NCI-H226 (cell line): ENCODE data around the gene KCNJ4.

Experiments used
- DNase-seq: peaks from one replicate; pipeline ENCODE4 v3.0.0-alpha.2; 2015

The KCNJ4 gene

DNA sequence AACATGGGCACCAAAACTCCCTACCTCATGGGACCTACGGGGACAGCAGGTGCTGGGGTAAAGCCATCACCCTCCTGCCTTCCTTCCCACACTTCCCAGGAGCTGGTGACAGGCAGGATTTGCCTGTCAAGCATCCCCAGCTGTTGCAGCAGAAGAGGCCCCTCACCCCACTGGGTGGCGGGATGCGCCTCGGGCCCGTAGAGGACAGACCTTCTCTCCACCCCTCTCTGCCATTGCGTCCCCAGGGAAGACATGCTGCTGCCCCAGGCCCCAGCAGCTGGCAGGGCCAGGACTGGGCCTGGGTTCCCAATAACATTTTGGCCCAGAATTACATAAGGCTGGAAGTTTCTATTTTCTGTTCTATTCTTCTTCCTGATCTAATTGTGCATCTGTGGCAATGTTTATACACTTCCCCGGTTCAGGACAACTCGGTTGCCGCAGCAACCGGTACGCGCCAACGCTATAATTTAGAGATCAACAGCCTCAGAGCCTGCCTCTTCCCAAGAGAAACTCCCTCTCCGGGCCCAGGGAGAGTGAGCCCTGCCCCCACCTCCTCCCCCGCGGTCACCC is 25.4 kb downstream of the KCNJ4 start:
- no peak for DNase-seq

DNA sequence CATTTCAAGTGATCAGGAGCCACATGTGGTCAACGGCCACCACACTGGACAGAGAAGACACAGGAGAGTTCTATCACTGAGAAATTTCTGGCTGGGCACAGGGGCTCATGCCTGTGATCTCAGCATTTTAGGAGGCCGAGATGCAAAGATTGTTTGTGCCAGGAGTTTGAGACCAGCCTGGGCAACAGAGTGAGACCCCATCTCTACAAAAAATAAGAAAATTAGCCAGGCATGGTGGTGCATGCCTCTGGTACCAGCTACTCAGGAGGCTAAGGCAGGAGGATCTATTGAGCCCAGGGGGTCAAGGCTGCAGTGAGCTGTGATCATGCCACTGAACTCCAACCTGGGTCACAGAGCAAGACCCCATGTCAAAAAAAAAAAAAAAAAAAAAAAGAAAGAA is 26.3 kb downstream of the KCNJ4 start:
- no peak for DNase-seq

DNA sequence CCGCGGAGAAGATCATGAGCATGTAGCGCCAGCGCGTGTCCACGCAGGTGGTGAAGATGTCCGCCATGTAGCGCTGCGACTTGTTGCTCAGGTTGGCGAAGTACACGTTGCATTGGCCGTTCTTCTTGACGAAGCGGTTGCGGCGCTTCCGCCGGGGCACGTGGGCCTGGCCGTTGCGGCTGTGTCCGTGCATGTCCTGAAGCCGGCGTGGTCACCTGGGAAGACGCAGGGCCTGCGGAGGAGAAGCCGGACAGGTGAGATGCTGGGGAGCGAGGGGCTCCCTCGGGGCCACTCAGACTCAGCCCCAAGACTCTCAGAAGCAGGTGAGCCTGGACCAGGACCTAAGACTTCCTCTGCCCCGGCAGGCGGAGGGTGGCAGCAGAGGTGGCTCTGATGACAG is 27.1 kb downstream of the KCNJ4 start:
- no peak for DNase-seq

DNA sequence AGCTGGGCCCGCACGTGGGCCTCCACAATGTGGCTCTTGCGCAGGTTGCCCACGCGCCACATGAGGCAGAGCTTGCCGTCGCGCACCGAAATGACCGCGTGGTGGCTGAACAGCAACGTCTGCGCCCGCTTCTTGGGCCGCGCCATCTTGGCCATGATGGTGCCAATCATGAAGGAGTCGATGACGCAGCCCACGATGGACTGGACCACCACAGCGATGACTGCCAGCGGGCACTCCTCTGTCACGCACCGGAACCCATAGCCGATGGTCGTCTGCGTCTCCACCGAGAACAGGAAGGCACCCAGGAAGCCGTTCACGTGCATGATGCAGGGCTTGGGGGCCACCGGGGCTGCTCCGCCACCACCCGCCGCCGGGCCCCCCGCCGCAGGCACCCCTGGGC is 27.5 kb downstream of the KCNJ4 start:
- DNase-seq, result no peak

DNA sequence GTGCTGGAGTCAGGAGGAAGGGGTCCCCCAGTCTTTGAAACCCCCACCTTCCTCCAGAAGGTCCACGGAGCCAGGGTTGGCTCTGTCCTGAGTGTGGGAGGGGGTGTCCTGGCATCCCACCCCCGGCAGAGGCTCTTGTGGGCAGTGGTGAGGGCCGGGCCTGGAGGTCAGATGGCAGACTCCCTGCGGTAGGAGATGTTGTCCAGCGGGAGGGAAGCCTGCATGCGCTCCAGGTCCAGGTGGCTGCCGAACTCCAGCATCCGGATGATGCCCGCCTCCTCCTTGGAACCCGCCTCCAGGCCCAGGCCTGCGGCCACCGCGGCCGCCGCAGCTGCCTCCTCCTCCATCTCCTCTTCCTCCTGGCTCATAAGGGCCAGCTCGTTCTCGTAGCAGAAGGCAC is 28.4 kb downstream of the KCNJ4 start:
- no peak for DNase-seq

DNA sequence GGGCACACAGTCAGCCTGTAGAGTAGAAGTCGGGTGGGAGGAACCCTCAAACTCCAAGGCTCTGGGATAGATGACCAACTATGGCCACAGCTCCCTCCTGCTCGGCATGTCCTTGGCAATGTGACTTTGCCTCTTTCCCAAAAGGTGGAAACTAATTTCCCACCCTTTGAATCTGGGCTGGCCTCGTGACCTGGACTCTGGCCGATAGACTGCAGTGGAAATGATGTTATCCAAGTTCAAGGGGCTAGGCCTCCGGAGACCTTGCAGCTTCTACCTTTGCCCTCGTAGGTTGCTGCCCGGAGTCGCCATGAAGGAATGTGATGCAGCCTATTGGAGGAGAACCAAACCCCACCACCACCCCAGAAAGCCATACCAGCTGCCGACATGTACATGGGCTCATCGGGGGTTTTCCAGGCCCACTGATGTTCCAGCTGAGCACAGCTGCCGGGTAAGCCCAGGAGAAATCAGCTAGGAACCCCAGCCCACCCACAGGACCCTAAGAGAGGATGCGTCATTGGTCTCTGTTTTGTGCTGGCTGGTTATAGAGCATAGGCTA is 30.4 kb downstream of the KCNJ4 start:
- no peak for DNase-seq

DNA sequence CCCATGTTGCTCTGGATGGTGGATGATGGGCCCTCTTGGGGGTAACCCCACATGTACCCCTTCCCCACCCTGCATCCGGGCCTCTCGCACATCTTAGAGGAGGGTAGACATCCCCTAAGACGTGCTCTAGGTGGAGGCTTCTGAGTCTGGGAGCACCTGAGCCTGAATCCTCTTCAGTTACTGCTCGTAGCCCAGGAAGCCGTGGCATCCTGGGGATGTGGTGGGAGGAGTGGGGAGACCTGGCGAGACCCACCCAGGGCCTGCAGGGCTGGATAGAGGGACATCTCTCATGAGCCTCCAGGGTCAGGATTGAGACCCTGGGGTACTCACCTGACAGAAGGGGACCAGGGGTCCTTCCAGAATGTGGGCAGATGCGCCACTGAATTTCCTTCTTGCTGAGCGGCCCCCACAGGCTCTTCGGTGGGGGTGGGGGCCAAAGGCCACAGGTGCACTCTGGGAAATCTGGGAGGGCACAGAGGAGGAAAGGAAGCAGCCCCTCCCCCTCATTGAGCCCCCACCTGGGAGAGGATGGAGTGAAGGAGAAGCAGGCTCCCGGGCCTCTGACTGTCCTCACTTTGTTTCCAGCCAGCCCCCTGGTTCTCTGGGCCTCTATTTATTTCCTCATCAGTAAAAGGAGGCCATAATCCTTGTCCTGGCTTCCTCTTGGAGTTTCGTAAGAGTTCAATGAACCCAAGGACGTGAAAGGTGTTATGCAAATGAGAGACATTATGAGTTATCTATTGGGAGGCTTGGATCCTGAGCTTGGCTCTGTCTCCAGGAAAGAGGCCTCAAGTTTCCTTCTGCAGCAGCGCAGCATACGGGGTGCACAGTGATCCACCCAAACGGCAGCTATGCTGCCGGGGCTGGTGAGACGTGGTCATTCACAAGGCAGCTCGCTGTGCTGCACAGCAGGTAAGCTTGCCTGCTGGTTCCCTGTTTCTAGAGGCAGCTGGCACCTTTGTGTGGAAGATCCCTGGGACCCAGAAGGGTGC is 31.2 kb downstream of the KCNJ4 start:
- DNase-seq, result no peak

DNA sequence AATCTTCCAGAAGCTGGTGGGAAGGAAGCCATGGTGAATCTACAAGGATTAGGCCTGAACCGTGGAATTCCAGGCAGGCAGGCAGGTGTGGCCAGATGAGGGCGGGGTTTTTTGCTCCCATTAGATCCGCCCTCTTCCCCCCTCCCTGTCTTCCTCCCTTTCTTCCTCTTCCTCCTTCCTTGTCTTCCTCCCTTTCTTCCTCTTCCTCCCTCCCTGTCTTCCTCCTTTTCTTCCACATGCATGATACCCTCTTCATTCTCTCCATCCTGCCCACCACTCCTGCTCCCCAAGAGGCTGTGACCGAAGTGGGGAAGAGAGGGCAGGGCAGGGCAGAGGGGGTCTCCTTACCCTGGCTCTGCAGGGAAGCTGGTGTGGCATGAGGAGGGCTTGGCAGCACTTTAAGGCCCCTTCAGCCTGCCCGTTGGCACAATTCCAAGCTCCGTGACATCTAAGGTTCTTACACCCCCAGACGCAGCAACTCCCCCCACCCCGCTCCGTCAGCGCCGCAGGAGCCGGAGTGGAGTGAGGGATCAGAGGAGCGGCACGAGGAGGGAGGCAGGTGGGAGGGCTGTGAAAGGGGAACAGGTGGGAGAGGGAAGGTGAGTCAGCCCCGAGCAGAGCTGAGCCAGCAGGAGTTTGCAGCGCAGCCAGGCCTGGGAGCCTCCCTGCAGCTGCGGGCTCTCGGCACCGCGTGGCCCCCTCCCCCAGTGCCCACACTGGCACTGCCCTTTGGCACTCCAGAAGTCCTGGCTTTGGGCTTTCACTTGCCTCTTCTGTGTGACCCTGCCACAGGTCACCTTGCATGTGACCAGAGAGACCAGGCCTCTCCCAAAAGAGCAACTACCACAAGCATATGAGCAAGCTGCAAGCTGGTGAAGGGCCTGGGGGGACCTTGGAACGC is 32.1 kb downstream of the KCNJ4 start:
- DNase-seq, result peak; percentile 1

DNA sequence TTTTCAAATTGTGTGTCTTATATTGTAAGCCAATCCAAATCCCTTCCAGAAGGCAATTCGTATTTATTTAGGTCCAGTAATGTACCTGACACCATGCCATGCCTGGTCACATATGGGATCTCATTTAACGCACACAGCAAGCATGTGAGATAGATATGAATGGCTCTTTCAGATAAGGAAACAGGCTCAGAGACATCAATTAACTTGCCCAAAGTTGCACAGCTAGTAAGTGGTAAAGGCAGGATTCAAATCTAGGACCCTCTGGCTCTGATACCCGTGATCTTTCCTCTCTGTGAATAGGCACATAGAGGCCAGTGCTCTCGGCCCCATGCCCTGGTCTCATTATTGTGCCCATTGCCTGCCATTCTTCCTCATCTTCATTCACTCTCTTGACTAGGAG is 34.3 kb downstream of the KCNJ4 start:
- DNase-seq, result no peak

DNA sequence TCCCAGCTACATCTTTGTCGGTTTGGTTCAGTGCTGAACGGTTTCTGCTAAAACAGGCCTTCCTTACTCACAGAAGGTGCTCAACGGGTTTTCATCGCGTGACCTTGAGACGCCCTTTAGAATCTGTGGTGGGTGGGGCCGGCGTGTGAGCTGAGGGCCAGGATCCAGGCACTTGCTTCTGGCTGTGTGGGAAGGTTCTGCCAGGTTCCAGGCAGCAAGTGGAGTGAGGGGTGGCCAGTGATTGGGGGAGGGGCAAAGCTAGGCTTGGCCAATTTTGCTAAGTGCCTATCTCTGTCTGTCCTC is 35.2 kb downstream of the KCNJ4 start:
- no peak for DNase-seq

DNA sequence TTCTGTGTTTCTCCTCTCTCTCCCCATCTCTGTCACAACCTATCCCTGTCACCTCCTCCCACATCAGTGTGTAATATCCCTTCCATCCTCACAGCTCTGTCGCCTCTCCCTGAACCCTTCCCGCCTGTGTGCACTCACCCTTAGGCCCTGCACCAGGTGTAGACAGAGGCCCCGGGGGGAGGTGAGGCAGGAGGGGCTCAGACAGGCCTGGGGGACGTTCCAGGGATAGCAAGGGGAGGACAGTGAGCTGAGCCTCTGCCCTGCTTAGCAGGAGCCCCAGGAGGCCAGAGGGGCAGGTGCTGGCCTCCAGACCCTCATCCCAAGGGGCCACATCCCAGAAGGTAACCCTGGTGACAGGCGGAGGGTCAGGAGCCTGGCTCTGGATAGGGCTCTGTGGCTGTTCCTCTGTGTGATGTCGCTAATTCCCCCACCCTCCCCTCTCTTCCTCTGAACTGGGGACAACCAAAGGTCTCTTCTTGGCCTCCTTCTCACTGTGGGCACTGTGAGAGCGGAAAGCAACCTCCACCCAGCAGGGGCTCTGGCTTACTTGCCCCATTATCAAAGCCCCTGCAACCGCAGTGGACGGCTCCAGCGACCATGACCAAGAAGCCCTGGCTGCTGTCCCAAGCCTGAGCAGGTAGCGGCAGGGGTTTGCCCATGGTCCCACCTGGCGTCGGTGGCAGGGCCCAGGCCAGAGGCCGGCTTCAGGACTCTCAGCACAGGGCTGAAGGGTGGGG is 35.7 kb downstream of the KCNJ4 start:
- no peak for DNase-seq

DNA sequence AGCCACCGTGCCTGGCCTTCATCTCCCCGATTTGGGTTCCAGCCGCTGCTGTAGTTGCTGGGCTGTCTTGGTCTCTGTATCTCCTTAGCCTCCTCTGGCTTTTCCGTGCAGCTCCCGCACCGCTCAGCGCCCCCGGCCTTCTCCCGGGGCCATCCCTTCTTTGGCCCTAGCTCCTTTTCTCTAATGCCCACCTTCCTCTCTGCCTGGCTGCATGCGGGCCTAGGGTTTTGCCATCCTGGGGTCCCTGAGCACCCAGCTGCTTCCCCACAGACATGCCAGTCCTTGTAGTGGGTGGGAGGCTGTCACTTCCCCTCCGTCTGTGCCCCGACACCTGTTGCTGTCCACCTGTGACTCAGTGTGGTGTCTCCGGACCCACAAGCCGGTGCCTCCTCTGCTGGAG is 36.4 kb downstream of the KCNJ4 start:
- DNase-seq, result no peak

DNA sequence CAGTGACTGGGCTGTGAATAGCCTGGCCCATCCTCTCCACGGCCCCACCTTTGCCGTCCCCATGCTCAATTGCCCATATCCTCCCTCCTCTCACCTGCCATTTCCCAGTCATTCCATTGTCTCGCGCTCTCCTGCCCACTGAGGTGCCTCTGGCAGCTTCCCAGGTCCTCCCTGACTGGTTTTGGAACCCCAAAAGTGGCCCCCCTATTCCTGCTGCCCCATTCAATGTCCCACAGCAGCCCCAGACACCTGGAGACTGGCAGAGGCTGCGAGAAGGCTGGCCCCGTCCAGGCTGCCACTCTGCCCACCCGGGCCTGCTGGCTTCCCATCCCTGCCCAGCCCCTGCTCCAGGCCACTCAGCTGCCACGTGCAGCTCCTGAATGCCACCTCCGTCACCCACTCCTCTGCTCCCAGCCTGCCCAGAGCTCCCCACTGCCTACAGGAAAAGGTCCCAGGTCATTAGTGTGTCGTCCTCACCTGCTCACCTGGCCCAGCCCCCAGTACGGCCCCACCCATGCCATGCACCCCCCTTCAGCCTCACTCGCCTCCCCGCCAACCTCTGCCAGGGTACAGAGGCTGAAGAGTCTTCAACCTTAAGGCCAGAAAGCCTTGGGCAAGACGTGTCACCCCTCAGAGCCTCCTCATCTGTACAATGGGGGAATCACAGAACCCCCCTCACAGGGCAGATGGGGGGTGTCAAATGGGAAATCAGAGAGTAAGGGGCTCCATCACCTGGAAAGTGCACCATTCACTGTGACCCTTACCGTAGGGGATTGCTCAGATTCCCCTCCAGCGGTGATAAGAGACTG is 37.5 kb downstream of the KCNJ4 start:
- DNase-seq, result no peak

DNA sequence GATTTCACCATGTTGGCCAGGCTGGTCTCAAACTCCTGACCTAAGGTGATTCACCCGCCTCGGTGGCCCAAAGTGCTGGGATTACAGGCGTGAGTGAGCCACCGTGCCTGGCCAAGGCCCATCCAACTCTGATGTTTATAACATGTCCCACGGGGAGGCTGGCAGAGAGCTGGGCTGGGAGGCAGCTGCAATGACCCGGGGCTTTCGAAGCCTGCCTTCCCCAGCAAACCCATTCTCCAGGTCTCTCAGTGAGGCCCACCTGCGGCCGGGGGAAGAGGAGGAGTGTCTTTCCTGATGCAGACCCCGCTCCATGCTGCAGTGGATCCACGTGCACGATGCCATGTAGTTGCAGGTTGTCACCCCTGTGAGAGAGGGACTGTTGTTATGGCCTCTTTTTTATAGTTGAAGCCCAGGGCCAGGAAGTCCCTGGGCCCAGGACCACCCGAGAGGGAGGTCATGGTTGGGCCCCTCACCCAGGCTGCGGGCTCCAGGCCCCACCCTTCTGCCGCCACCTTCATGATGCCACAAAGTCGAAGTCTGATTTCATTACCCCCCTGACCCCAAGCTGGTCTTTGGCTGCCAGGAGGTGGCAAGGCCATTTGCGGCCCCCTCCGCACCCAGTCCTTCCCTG is 38.3 kb downstream of the KCNJ4 start:
- DNase-seq, result no peak

DNA sequence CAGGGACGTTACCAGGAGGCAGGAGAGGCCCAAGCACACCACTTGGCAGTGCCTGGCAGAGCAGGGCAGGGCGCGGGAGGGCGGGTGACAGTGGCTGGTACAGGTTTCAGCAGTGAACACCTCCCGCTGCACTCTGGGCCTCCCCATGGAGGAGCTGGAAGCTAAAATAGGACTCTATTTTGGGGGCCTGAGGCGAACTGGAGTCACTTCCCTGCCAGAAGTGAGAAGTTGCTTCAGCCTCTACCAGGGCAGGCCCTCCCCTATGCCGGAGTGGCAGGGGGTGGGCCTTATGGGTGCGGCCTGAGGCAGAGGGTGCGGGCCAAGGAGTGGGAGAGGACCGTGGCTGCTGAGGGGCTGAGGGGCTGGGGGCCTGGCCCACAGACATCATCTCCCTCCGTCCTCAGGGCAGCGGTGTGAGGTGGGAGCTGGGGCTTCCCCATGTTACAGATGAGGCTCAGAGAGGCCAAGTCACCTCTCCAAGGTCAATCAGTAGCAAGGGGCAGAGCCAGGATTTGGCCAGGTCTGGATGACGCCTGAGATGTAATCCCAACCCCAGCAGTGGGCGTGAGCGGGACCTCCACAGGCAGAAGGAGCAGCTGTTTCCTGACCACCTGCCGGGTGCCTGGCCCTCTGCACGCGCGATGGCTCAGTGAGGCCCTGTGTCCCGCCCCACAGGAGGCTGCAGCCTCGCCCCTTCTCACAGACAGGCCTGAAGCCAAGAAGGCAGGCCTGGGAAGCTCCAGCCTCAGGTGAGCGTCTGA is 39.3 kb downstream of the KCNJ4 start:
- DNase-seq, result no peak

DNA sequence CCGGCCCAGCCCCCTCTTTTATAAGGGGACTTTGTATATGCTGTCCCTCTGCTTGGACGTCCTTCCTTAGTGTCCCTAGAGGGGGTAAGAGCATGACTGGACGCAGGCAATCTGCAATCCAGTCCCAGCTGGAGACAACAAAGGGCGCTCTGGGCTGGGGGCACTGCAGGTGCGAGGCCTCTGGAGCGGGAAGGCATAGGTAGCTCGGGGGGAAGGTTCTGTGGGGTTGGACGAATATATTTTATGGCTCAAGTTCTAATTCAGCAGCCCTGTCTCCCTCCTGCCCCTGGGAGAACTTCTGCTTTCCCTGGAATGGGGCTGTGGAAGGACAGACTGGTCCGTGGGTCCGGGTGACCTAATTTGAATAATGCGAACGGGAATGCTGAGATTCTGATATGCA is 40.0 kb downstream of the KCNJ4 start:
- DNase-seq, result no peak

DNA sequence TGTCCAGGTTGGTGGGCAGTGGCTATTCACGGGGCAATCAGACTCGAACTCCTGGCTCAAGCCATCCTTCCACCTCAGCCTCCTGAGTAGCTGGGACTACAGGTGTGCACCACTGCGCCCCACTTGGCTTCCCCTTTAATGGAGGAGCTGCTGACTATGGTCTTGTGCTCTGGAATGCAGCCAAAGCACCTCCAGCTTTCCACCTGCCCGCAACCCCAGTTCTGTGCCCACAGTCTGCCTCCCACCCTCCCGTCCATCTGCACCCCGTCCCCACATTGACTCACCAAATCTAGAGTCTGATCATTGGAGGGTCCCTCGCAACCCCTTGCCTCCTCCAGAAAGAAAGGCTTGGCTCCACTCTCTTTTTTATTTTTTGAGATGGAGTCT is 41.0 kb downstream of the KCNJ4 start:
- no peak for DNase-seq

DNA sequence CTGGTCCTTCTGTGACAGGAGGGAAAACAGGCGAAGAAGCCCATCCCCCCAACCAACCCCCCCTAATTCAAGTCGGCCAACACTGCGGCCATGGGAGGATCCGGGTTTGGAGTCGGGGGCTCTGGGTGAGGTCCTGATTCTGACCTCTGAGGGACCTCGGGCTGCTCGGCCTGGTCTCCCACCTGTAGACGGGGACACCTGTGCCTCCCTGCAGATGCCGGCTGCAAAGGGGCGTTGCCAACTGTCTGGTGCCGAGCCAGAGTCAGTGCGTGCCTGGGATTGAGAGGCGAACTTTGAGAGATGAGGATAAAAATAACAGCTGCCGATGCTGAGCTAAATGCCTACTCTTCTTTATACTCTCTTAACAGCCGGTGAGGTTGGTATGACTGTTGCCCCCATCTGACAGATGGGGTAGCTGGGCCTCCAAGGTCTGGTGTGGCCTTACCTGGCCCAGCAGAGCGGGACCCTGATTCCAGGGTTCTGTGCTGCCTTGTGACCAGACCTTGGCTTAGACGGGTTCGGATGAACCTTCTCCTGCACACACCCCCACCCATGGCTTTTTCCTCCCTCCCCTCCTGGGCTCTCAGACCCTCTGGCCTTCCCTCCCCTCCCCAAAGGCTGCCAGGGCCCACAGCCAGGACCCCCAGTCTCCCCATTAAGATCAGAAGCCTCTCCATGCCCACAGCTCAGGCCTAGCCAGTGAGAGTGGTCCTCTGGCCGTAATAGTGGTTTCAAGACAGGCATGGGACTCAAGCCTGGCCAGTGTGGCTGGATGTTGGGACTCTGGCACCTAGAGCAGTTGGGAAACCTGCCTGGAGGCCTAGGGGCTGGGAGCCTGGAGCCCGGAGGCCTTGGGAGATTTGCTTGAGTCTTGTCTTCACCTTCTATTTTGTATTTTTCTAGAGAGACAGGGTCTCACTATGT is 41.7 kb downstream of the KCNJ4 start:
- DNase-seq, result no peak

DNA sequence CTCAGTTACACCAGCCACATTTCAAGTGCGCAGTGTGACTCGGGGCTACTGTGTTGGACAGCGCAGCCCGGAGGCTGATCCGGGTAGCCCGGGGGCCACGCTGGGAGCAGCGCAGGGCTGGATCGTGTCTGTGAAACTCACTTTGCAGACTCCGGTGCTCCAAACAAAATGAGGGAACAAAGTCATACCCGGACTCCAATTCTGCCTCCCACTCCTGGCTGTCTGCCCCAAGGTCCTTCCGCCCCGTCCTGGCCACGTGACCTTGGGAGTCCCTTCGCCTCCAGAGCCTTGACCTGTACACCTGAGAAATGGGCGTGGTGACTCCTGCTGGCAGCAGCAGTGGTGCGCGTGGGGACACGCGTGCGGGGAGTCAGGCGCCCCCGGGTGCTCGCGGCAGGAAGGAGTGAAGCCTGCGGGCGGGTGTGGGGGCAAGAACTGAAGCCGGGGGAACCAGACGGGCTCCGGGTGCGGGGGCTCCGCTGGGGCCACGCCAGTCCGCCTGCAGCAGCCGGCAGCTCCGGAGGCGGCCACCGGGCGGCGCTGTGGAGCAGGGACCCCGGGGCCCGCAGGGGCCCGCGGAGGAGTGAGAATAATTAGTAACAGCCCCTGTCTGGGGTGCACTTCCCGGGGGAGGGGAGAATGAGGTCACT is 42.4 kb downstream of the KCNJ4 start:
- no peak for DNase-seq
